ENCODE results near the gene HIVEP3.
A peak's percentile ranks its signal among the peaks of the same experiment; 100 is the strongest.

Gene HIVEP3

DNA sequence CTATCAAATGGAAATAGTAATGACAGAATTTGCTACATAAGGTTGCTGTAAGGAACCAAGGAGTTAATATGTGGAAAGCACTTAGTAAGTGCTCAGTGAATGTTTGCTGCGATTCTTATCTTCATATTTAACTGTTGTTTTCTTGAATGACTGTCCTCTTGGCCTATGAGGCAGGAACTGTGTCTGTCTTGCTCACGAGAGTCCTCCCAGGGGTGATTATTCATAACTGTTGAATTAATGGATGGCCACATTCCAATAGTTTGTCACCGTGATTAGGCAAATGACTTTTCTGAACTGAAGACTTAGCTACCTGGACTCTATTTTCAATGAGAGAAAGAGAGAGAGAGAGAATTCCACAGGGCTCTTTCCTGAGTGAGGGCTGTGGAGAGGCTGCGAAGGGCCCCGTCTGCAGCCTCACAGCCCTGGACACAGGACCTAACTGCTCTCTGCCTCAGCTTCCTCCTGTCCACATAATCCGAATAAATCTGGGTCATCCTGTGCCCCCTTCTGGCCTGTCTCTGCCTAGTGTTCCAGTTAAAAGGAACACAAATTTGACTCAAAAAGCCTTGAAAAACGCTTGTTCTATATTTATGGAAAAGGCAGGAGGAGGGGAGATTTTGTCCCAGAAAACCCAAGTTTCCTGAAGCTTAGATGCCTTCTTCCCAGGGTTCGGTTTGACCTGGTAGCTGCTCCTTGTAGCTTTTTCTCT lies 442.7 kb downstream of the HIVEP3 start:
- no peak for DNase-seq

GRCh38 chr1:41475346-41475745 lies 443.4 kb downstream of the HIVEP3 start:
- DNase-seq: no peak

GRCh38 chr1:41474490-41475271 lies 444.0 kb downstream of the HIVEP3 start:
- peak; percentile 39 to 54 for DNase-seq

GRCh38 chr1:41473738-41474362 lies 444.9 kb downstream of the HIVEP3 start:
- no peak for DNase-seq

GRCh38 chr1:41471658-41472057 lies 447.1 kb downstream of the HIVEP3 start:
- DNase-seq: no peak

DNA sequence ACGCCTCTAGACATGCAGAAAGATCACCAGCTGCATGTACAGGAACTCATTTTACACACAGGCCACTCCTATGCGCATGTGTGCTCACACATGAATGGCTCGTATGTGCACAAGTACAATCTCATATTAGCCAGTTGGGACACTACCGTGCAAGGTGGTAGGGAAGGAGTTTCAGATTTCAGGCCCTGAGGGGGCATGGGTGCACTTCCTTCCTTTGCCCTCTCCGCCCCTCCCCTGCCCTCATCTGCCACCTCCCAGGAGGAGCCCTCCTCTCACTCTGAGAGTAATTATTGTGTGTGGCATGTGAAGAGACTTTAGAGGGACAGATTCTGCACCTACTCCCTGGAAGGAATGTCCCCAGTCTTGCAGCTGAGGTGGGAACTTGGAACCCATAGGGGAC lies 449.0 kb downstream of the HIVEP3 start:
- no peak for DNase-seq

DNA sequence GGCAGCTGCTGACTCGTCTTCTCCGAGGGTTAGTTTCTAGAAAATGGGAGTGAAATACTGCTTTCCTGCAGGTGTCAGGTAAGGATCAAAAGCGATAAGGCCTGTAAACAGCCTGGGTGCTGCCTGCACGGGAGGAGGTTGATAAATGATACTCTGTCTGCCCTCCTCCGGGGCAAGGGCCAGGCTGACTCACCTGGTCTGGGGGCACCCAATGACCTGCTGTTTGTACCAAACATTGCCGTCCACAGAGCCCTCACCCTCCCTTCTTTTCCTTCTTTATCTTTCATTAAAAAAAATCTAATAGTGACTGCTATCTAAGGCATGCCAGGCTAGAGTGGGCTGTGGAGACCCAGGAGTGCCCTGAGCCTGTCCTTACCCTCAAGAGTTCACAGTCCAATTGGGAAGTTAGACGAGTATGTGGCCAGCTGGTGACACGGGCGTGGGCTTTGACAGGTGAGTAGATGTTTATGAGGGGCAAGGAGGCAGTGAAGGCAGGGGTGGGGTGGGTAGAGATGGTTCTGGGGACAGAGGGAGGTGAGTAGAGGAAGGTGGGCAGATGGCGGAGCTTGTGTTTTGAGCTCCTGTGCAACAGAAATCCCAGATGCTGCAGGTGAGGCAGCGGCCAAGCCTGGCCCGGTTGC lies 450.5 kb downstream of the HIVEP3 start:
- no peak for DNase-seq

DNA sequence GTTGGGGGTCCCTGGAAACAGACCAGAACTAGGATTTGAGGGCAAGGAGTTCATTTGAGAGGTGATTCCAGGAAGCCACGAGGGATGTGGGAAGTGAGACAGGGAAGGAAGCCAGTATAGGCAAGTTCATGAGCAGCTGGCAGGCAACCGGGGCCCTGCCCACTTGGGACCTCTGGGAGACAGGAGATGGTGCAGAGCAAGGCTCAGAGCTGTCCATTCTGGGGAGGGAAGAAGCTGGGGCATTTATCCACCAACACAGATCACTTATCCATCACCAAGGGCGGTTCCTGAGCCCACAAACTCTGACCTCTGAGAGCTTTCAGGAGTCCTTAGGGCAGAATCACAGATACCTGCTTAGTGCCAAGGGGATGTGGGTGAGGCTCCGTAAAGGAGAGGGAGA lies 451.0 kb downstream of the HIVEP3 start:
- DNase-seq: no peak

DNA sequence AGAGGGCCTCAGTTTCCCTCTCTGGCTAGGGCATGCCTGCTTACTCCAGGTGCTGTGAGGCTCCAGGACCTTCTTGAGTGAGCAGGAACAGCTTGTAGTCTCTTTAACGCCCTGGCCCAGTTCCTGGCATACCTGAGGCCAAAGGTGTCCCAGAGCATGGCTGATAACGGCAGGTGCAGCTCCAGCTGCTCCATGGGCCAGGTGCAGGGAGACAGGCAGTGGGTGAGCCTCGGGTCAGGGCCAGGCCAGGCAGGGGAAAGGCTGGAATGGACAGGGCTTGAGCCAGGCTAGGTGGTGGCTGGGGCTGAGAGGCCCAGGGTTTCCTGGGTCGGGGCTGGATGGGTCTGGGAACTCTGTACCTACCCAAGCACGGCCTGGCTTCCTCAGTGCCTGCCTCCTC lies 452.6 kb downstream of the HIVEP3 start:
- no peak for DNase-seq

- DNase-seq: no peak
Measured at GRCh38 chr1:41465741-41466140, 453.0 kb downstream of the HIVEP3 start.

DNA sequence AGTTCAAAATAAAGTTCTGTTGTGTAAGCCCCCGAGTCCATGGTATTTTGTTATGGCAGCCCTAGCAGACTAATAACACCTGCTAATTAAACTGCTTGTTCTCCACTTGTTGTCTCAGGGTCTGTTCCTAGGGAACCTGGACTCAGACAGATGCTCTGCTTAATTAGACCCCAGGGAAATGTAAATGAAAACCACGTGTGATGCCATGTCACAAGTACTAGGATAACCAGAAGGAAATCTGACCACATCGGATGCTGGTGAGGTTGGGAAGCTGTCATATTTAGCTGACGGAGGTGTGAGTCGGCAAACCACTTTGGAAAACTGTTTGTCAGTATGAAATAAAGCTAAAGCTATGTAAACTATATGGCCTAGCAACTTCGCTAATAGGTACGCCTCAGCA lies 453.8 kb downstream of the HIVEP3 start:
- no peak for DNase-seq

DNA sequence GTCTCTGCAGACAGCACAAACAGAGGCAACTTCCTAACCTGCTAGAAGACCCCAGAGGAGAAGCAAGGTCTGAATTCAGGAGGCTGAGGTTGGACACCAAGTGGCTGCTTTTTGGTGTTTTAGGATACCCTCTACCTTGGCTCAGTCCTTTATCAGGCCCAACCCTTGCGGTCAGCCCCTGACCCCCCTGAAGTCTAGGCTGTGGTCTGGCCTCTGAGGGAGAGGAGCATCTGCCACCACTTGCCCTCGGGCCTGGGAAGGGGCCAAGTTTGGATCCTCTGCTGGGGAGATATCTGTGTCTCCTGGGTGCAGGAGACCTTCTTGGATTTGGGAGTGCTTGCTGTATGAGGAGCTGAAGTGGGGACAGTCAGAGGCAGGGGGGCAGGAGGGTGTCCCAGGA lies 455.2 kb downstream of the HIVEP3 start:
- no peak for DNase-seq

- DNase-seq: no peak
Measured at GRCh38 chr1:41462680-41463004, 456.1 kb downstream of the HIVEP3 start.

DNA sequence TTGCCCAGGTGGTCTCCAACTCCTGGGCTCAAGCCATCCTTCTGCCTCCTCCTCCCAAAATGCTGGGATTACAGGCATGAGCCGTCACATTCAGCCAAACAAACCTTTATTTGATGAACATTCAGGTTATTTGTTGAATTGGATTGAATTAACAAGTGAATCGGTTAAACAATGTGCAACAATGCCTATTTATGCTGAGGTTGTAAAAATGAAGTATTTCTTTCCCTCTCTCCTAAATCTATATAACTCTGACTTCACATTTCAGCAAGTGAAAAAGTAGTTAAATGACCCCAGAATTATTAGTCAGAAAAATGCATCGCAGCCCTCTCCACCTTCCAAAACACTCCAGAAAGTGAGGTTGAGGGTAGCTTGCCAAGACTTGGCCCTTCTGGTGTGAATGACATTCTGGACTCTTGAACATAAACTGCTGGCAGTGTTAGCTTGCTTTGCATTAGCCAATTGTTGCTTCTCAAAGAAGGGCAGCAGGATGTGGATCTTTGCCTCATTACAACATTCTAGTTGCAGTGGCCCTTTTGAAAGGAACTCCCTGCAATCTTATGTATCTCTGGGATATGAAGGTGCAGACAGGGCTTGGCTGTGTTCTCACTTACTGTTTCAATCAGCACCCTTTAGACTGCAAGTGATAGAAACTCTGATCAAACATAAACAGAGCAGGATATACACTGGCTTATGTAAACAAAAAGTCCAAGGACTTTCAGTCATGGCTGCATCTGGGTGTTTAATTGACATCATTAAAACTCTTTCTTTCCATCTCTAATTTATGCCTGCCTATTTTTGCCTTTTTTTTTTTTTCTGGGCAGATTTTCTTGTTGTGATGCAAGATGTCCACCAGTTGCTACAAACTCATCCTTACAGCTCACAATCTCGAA lies 456.7 kb downstream of the HIVEP3 start:
- DNase-seq: no peak

DNA sequence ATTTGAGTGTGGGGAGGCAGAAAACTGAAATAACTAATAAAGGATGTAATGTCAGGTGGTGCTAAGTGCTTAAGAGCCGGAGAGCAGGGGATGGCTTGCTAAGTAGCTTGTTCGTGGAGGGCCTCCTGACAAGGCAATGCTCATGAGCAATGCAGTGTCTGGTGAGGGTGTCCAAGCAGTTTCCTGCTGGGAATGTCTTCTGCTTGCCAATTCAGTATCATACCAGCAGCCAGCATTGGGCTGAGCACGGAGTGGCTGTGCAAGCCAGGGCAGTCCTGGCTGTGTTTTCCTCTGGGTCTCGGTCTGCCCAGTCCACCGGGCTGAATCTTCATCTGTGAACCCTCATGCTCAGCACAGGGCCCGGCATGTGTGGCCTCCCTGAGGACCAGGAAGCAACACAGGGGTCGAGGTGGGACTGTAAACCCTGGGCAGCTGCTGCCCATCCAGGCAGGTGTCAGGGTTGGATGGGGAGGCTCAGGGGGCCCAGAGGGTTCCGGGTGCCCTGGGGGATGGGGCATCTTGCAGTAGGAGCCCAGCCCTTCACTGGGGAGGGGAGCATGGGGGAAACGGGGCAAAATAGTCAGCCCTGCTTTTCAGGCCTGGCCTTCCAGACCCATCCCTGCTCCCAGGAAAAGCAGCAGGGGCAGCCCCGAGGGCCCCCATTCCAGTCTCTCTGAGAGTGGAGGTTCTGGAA lies 461.7 kb downstream of the HIVEP3 start:
- no peak for DNase-seq
